ENCODE data around the gene MAP3K9. TPM values are rescaled to one million over a fixed set of nuclear protein-coding genes. Genes with fewer than 3 reads are reported as not detected.
"Not testable (repeated sequence)": the region's sequence is repeated elsewhere in the genome, so short reads cannot be mapped to it uniquely, and the experiment has no call there.

The MAP3K9 gene
- polyA plus RNA-seq, 10 donors: 0.17 to 0.98 (median 0.28) TPM

DNA sequence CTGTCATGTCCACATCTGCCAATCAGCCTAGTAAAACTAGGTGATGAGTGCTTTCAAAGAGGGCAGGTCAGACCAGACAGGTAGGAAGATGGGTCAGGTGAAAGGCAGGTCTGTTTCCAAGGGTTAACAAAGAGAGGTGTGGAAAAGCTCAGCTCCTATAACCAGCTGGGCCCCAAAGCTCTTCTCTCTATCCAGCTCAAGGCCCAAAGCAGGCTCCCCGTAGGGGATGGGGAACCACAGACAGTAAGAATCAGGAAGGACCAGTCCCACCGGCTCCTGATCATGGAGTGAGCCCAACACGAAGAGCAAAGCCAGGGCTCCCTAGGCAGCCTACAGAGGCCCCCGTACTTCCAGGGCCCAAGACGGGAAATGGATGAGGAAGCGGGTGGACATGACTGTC lies 84.4 kb downstream of the MAP3K9 start:
- no peak for DNase-seq

- DNase-seq: no peak
These were observed 85.2 kb downstream of the MAP3K9 start for GRCh38 chr14:70724110-70724509.

GRCh38 chr14:70723276-70723675 lies 86.0 kb downstream of the MAP3K9 start:
- no peak for DNase-seq

GRCh38 chr14:70722418-70722817 lies 86.9 kb downstream of the MAP3K9 start:
- no peak for DNase-seq

DNA sequence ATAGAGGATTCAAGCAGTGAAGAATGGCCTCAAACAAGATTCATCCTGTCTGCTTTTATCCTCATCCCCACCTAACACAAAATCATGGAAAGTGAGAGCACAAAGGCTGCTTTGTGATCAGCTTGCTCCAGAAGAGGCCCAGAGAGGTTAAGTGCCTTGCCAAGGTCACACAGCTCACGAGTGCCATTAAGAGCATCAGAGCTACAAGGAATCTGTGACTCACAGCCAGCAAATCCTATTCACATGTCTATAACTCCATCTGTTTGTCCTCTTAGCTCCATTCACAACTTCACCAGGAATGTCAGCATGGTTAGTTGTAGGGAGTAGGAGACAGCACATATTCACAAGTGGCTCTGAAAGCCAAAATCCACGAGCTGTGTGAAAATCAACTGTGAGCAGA lies 87.8 kb downstream of the MAP3K9 start:
- DNase-seq: no peak

- DNase-seq: no peak
These were observed 90.8 kb downstream of the MAP3K9 start for GRCh38 chr14:70718383-70719118.

GRCh38 chr14:70716958-70717357 lies 92.4 kb downstream of the MAP3K9 start:
- DNase-seq: no peak

DNA sequence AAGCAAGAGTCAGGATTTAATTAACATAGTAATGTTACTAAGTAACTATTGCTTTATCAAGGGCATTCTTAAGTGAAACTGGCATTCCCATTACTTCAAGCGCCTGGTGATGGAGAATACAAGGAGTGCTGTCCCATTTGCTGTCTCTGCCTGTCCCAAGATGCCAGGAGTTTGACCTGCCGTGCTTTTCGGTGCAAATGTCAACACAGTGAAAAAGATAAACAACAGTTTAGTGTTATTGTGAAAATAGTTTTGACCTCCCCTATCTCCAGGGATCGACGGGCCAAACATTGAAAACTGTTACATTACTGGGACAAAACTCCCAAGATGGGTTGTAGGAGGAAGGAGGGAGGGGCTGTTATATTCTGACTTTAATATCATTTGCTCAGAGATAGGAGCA lies 92.8 kb downstream of the MAP3K9 start:
- no peak for DNase-seq

GRCh38 chr14:70714055-70714550 lies 95.2 kb downstream of the MAP3K9 start:
- peak; percentile 47 to 81 (median 74) for DNase-seq

- DNase-seq: peak in 1 of 3 donors; percentile 9
These were observed 95.8 kb downstream of the MAP3K9 start for GRCh38 chr14:70713511-70713916.

DNA sequence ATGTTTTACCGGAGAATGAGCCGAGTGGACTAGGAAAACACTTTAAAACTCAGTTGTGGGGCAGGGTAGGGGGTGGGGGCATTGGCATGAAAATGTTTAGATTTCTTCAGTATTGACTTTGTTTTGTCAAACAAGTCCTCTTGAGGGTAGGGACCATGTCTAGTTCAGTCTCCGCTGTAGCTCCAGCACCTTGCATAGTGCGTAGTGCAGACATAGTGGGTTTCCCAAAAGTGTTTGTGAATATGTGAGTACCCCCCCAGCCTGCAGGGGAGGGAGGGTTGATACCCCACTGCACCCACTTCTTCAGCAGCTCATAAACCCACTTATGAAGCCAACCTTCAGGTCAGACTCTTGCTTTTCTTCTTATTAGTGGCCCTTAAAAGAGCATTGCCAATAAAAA lies 96.2 kb downstream of the MAP3K9 start:
- DNase-seq: no peak

- DNase-seq: no peak
These were observed 97.9 kb downstream of the MAP3K9 start for GRCh38 chr14:70711451-70711850.

- no peak for DNase-seq
These were observed 99.5 kb downstream of the MAP3K9 start for GRCh38 chr14:70709726-70710382.

DNA sequence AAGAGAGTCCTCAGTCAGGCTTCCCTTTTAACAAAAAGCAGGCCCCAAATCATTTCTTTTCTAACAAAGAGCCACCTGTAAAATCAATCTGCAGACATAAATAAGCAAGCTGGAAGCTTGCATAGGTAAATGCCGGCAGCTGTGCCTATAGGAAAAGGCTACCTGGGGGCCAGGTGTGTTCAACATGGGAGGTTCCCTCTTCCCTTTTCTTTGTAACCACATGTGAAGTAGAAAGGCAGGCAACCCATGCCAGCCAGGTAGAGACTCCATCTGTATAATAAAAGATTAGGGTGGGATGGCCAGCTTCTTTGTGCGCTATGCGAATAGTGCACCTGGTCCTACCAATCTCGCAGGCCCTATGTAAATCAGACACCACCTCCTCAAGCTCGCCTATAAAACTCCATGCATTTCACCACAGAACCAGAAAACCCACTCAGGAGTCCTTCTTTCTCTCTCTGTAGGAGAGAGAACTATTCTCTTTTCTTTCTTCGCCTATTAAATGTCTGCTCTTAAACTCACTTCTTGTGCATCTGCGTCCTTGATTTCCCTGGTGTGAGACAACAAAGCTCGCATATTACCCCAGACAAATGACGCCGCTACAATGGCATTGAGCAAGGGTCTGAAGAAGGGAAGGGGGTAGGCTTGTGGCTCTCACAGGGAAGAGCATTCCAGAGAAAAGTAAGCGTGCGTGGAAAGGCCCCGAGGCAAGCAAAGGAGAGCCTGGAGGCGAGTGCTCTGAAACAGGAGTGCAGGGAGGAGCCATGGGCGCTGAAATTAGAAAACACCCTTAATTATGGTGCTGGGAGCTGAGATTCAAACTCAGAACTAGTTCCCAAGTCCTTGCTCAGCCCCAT lies 100.4 kb downstream of the MAP3K9 start:
- DNase-seq: no peak

DNA sequence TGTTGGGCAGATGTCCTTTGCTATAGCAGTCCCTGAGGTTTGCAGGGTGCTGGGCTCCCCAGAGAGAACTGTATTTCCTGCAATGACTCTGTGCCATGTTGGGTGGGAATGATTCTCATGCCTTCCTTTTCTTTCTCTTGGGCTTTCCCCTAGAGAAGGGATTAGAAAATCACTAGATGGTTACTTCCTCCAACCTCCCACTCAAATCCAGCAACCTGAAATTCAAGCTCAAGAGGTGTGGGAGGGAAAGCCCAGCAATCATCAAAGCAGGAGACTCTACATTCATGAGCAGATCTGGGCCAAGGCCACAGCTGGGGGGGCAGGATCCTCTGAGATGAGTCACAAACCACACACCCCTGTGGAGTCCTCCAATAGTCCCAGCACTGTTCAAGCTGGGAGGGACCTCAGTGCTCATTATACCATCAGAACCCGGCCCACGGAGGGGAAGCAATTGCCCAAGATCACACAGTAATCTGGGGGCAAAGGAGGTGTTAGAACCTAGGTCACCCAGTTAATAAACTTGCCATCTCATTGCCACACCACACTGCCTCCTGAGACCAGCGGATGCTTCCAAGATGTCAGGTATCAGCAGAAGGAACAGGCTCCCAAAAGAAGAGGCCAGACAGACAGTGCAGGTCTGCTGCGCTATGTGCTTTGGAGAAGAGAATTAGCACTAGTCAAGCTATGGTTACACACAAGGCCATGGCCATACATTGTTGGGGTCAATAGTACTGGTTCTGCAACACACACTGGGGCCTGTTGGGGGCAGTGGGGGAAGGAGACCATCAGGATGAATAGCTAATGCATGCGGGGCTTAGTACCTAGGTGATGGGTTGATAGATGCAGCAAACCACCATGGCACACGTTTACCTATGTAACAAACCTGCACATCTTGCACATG lies 101.9 kb downstream of the MAP3K9 start:
- no peak for DNase-seq

DNA sequence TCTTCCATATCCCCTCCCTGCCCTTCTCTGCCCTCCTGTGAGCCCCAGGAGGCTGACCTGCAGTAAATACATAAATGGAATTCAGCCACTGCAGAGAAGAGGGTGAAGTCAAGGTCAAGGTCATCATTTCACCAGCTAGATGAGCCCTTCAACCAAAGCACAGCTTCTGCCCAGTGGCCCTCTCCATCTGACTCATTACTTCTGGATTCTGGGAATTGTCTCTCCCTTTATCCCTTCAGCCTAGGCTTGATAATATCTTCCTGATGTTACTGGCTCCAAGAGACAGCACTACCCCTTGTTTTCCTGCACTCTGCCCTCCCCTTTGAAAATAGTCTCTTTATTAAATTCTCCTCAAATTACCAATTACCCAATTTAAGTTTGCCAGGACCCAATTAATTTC lies 103.1 kb downstream of the MAP3K9 start:
- DNase-seq: no peak

DNA sequence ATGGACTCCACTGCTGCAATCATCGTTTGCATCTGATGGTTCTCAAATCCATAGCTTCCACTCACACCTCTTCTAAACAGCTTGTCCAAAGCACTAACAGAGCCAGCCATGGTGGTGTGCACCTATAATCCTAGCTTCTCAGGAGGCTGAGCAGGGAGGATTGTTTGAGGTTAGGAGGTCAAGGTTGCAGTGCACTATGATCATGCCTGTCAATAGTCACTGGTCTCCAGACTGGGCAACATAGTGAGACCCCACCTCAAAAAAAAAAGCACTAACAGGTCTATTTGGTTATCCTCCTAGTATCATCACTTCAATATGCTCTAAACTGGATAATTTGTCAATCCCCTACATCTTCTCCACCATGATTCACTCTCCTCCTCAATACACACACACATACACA lies 104.4 kb downstream of the MAP3K9 start:
- DNase-seq: no peak

GRCh38 chr14:70703621-70704168 lies 105.6 kb downstream of the MAP3K9 start:
- not testable (repeated sequence) for DNase-seq

- DNase-seq: no peak
These were observed 107.2 kb downstream of the MAP3K9 start for GRCh38 chr14:70702161-70702560.

GRCh38 chr14:70701610-70702009 lies 107.7 kb downstream of the MAP3K9 start:
- DNase-seq: no peak
